T1000 (cell line): ENCODE measurements around the gene TRIM33.
"Not testable (repeated sequence)": the region's sequence is repeated elsewhere in the genome, so short reads cannot be mapped to it uniquely, and the experiment has no call there.

Experiments used
- DNase-seq: peaks from one replicate; lab custom pipeline; 2025; ENCODE audit warnings: mixed read lengths; lab: John Stamatoyannopoulos, UW

TRIM33 gene

DNA sequence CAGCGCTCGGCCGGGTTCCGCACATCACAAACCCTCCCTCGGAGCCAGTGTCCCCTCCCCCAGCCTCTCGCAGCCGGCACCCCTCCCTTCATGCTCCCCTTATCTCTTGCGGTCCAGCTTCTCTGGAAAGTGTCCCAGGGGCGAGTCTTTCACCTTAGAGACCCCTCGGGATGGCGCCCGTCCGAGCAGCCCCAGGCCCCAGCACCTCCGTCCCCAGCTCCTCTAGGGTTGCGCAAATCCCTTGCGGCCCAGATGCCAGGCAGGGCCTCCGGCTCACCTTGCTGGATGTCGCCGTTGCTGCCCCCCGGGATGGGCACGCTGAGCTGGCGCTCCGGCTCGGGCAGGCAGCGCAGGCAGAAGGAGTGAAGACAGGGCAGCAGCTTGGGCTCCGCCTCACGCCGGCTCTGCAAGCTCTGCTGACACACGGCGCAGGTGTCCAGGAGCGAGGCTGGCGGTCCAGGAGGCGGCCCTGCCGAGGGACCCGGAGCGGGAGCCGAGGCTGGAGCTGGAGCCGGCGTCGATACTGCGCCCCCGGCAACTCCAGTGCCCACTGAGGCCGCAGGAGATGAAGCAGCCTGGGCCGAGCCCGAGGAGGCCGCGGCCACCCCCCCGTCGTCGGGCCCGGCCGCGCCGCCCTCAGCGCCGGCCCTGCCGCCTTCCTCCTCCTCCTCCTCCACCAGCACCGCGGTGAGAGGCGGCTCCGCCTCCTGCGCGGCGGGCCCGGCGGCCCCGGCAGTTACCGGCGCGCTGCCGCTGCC is 550 bp downstream of the TRIM33 start:
- no peak for DNase-seq

DNA sequence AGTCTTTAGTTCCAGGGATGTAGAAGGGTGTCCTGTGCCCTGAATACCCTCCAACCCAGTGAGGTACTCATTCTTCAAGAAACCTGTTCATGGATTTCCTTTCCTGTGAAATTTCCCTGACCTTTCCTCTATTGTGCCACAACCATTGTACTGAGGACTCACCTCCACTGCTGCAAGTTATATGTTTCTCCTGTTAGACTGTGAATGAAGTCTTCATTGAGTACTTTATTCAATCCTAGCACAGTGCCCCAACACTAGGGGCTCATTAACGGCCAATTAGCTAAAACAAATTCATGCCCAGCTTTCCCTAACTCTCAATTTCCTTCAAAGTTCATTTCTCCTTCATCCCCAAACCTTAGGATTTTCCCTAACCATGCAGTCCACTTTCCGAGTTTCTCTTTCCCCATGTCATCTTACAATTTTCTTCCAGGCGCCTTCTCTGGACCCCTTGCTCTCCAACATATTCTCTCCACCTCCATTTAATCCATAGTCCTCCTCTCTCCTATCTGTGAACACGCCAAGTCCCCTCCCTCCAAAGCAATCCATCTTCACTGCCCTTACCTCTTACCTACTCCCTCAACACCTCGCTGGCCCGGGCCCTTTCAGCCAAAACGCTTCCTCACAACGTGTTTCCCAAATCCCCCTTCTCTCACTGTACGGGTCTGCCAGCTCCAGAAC is 1.3 kb downstream of the TRIM33 start:
- no peak for DNase-seq

DNA sequence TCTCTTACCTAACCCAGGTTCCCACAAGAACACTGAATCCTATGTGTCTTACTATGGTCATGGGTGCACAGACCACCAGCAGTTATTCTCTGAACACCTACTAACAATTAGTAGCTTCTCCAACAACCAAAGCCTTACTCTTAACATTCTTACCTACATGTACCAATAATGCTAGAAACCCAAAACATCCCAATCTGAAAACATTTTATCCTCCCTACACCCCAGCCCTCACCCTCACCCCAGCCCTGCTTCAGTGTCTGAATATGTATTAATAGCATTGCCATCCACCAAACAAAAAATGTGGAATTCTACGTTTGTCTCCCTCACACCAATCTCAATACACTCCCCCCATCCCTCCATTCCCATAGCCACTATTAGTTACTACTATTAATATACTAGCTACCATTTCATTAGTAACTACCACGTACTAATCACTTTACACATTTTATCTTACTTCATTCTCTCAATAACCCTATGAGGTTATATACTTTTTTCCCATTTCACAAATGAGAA is 2.6 kb downstream of the TRIM33 start:
- no peak for DNase-seq

DNA sequence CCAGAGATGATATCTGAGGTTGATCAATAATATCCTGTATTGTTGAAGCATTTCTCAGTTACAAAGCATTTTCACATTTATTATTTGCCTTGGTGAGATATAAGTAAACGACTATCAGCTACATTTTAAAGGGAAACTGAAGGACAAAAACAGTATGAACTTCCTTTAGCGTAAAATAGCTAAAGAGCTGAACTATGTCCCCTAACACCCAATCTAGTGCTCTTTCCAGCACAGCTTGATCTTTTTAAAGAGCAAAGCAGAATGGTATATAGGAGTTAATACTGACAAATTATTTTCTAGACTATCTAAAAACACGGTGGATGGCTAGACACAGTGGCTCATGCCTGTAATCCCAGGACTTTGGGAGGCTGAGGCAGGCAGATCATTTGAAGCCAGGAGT is 3.5 kb downstream of the TRIM33 start:
- no peak for DNase-seq

DNA sequence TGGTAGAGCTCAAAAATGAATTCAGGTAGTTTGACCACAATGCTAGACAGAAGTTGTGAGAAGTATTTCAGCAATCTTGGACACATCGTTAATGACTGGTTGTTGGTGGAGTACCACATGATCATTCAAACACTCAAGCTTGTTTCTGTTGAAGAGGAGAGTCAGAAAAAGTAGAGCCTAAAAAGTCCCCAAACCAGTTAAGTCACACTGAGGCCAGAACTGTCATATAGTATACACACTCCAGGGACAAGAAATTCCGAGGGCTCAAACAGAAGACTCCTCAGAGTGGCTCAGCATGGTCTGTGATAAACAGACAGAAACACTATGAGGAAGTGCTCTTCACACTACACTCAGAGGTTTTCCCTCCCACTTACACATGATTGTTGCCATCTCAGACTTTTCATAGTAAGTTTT is 5.8 kb downstream of the TRIM33 start:
- no peak for DNase-seq

DNA sequence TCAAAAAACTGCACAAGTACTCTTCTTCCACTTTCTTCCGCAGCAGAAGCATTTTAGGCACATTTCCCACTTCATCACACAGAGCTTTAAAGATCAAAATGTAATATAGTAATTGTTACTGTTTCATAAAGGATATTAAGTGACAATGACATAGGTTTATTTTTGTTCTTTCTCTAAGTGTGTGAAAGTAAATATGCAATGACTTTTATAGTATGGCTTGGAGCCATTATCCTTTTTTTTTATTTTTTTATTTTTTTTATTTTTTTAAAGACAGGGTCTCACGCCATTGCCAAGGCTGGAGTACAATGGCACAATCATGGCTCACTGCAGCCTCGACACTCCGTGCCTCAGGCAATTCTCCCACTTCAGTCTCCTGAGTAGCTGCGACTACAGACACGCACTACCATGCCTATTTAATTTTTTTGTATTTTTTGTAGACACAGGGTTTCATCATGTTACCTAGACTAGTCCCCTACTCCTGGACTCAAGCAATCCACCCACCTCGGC is 7.0 kb downstream of the TRIM33 start:
- no peak for DNase-seq

DNA sequence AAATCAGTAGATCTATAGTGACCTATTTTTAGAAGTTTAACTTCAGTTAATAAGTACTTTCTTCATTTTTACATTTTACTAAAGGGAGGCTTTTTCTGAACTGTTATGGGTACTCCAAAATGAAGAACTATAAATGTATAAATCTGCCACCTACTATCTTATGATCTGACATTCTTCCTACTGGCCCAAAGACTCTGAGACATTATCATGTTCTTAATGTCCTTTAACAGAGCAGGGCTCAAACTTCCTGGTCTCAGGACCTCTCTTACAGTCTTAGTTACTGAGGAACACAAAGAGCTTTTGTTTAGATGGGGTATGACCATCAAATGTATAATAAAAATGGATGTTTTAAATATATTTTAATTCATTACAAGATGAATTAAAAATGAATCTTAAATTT is 8.9 kb downstream of the TRIM33 start:
- DNase-seq, result no peak

DNA sequence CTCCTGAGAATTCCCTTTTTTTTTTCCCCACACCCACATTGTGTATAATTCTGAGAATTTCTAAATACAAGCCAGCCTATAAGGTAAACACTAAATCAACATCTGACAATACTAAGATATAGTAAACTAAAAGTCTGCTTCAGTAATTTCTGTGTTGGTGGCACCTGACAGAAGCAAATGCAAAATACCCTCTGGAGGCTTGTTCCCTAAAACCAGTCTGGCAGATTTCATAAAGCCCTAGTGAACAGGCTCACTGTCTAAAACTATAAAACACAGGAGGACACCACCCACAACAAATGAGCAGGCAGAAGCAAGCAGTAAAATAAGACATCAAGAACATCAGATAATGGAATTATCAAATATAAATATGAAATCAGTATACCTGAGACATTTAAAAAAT is 11.5 kb downstream of the TRIM33 start:
- no peak for DNase-seq

DNA sequence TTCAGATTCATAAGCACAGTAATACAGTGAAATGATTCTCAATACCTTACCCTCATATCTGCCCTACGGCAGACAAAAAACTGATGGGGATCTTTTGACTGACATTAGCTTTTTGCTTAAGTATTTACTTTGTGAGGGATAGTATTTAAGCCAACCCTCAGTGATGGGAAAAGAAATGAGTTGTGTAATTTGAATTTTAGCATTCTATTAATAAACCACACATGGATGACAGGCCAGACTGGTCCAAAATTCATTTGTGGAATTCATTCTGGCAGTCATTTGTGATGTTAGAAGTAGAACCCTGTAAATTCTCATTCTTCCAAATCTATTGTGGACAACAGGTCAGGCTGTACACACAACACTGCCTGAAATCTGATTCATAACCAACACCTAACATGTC is 14.9 kb downstream of the TRIM33 start:
- no peak for DNase-seq

DNA sequence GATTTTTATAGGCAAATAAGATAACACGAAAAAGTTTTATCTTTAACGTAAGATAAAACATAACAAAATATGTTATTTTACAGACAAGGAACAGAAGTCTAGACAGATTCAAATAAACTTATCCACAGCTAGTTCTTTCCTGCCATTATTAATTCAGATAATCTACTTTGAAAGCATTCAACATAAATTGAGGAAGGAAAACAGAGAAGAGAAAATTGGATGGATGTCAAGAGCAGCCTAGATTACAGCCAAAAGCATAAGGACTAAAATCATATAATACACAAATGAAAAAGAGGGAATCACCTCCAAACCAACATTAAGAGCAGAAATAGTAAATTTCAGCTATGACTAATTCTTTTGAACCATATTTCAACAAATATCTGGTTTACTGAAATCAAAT is 15.5 kb downstream of the TRIM33 start:
- no peak for DNase-seq

DNA sequence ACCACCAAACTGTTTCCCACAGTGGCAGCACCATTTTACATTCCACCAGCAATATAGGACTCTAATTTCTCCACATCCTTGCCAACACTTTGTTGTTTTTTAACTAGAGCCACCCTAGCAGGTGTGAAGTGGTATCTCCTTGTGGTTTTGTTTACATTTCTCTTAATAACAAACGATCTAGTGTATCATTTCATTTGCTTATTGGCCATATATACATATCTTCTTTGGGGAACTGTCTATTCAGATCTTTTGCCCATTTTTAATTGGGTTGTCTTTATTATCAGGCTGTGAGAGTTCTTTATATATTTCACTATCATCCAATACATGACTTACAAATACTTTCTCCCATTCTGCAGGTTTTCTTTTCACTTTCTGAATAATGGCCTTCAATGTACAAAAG is 18.0 kb downstream of the TRIM33 start:
- DNase-seq, result no peak

DNA sequence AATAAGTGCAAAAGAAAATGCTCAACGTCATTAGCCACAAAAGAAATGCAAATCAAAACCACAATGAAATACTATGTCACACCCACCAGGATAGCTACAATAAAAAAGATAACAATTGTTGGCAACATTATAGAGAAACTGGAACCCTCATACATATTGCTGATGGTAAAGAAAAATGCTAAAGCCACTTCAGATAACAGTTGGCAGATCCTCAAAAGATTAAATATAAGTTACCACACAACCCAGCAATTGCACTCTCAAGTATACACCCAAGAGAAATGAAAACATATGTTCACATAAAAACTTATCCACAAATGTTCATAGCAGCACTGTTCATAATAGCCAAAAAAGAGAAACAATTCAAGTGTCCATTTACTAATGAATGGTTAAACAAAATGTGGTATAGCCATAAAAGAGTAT is 20.7 kb downstream of the TRIM33 start:
- DNase-seq, result no peak

DNA sequence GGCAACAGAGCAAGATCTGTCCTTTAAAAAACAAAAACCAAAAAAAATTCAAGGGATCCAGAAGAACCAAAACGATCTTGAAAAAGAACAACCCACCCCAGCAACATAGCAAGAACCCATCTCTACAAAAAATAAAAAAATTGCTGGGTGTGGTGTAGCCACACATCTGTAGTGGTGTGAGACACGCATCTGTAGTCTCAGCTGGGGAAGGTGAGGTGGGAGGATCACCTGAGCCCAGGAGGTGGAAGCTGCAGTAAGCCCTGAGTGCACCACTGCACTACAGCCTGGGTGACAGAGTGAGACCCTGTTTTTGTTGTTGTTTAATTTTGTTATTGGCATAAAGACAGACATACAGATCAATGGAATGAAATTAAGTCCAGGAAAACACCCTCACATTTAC is 22.3 kb downstream of the TRIM33 start:
- DNase-seq, result no peak

DNA sequence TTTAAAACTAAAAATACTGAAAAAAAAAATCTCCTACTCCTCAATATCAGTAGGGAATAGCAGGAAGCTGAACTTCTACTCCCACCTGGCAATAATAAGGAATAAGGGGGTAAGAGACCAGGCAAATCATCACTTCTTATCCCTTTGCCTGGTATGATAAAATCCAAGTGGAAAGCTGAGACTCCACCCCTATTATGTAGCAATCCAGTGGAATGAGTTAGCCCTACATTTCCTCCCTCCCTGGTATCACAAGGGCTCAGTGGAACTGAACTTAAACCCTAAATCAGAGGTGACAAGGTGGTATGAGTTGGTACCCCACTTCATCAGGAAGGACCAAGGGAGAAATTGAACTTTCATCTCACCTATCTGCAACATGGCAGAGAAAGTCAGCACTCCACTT is 25.7 kb downstream of the TRIM33 start:
- no peak for DNase-seq

DNA sequence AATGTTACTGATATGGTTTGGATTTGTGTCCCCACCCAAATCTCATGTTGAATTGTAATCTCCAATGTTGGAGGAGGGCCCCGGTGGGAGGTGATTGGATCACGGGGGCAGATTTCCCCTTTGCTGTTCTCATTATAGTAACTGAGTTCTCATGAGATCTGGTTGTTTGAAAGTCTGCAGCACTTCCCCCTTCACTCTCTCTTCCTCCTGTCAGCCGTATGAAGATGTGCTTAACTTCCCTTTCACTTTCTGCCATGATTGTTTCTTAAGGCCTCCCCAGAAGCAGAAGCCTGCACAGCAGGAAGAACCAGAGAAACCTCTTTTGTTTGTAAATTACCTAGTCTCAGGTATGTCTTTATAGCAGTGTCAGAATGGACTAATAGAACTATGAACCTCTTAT is 28.4 kb downstream of the TRIM33 start:
- no peak for DNase-seq

DNA sequence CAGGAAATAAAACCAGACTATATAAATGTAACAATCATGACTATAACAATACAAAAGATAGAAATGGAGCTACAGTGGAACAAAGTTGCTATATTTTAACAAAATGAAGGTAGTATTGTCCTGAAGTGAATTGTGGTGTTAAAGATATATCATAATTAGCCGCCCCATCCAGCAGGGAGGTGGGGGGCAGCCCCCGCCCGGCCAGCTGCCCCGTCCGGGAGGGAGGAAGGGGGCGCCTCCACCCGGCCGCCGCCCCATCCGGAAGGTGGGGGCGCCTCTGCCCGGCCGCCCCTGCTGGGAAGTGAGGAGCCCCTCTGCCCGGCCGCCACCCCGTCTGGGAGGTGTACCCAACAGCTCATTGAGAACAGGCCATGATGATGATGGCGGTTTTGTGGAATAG is 31.4 kb downstream of the TRIM33 start:
- DNase-seq, result not testable (repeated sequence)

DNA sequence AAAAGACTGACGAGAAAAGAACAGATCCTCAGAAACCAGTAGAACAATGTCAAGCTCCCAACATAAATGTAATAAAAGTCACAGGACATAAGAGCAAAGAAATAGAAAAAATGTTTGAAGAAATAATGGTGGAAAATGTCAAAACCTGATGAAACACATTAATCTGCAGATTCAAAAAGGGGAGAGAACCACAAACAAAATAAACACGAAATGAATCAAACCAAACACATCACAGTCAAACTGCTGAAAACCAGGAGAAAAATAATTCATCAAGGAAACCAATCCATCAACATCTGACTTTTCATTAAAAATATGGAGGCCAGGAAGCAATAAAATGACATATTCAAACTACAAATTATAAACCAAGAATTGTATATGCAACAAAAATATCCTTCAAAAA is 31.9 kb downstream of the TRIM33 start:
- no peak for DNase-seq

DNA sequence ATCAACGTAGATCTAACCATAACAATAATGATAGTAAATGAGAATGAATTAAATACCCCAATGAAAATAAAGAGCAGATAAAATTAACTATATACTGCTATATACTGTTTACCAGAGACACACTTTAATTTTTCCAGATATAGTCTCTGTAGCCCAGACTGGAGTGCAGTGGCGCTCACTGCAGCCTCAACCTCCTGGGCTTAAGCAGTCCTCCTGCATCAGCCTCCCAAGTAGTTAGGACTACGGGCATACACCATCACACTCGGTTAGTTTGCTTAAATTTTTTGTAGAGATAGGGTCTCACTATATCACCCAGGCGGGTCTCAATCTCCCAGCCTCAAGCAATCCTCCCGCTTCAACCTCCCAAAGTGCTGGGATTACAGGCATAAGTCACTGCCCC is 37.2 kb downstream of the TRIM33 start:
- DNase-seq, result no peak

DNA sequence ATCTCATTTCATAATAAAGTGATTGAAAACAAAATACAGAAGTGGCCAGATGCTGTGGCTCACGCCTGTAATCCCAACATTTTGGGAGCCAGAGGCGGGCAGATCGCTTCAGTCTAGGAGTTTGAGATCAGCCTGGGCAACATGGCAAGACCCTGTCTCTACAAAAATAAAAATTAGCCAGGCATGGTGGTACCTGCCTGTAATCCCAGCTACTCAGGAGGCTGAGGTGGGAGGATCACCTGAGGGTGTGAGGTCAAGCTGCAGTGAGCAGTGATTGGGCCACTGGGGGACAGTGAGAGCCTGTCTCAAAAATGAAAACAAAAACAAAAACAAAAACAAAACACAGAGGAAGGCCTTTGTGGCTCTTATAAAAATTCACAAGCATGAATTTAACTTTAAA is 38.6 kb downstream of the TRIM33 start:
- DNase-seq, result no peak

DNA sequence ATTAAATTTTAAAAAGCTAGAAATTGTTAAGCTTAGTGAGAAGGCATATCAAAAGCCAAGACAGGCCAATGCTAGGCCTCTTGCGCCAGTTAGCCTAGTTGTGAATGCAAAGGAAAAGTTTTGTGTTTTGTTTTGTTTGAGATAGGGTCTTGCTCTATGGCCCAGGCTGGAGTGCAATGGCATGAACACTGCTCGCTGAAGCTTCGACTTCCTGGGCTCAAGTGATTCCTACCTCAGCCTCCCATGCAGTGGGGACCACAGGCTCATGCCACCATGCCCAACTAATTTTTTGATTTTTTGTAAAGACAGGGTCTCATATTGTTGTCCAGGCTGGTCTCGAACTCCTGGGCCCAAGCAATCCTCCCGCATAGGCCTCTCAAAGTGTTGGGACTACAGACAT is 40.3 kb downstream of the TRIM33 start:
- no peak for DNase-seq

DNA sequence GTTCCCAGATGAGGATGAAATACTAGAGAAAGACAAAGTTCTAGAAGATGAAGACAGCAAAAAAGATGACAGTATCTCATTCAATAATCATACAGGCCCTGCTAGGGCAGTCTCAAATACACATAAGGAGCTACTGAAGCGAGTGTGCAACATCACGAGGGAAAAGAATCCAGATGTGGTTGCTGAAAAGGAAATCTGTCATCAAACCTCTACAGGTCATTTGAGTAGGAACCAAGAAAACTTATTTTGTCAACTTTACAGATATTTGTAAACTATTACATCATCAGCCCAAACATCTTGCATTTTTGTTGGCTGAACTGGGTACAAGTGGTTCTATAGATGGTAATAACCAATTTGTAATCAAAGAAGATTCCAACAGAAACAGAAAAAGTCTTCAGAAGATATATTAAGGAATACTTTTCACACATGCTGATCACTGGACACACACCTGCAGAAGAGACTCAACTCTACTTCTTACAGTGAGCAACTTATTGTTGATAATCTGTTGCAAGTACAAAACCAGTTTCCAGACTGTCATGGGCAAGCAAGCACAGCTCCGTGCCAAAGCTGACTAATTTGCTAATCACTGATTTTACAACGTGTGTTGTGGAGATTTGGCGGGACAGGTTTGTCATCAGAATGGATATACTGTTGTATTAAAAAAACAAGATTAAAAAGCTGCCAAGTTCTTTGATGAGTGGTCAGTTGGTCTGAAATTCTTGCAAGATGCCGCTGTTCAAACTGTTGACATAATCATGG is 42.1 kb downstream of the TRIM33 start:
- no peak for DNase-seq

DNA sequence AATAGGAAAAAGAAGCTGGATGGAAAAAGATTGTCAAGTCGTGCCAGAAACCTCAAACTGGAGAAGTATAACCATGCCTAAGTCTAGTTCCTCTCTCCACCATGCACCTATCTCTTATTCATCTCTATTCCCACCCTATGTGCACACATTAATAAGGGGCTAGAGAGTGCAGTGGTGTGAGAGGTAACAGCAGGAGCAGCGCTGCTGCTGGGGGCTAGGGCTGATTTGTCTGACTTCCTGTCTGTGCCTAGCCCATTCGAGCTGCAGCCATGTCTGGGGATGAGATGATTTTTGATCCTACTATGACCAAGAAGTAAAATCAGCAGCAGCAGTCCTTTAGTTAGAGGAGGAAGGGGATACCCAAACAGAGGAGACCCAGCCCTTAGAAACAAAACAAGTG is 43.0 kb downstream of the TRIM33 start:
- DNase-seq, result no peak

DNA sequence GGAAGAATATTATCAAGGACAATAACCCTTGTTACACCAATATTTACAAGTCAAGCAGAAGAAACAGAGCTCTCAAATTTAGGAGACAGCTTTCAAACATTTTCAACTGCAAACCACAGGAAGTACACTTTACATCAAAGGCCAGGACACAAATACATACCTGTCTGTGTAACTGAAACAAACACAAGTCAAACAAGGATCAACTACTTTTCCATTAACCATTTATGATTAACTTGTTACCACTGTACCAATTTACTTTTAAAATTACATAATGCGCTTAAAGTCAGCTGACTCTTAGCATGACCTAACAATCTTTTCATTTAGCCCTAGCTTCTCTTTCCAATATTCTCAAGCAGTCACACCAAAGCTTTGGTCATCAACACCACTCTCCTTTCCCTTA is 43.5 kb downstream of the TRIM33 start:
- no peak for DNase-seq
